Osteocyte (in vitro differentiated cells): Measurements from ENCODE around the gene TRIM27. TPM values are rescaled to one million over a fixed set of nuclear protein-coding genes. Genes with fewer than 3 reads are reported as not detected.
"Not testable (repeated sequence)": the region's sequence is repeated elsewhere in the genome, so short reads cannot be mapped to it uniquely, and the experiment has no call there.

ENCODE experiments used
- DNase-seq: peaks from one replicate; pipeline ENCODE4 v3.0.0; 2021; ENCODE audit warnings: mixed read lengths; ENCODE audit not compliant: unreplicated experiment; ENCODE audit errors: extremely low spot score
- H3K27ac Mint-ChIP-seq: one replicate; pipeline ENCODE4 v1.8.0; 2021; ENCODE audit warnings: mild to moderate bottlenecking, mixed read lengths; ENCODE audit not compliant: unreplicated experiment
- H3K27me3 Mint-ChIP-seq: one replicate; pipeline ENCODE4 v1.8.0; 2021; ENCODE audit warnings: mixed read lengths; ENCODE audit not compliant: unreplicated experiment
- H3K36me3 Mint-ChIP-seq: one replicate; pipeline ENCODE4 v1.8.0; 2021; ENCODE audit warnings: mixed read lengths; ENCODE audit not compliant: unreplicated experiment
- H3K4me1 Mint-ChIP-seq: one replicate; pipeline ENCODE4 v1.8.0; 2021; ENCODE audit warnings: mixed read lengths; ENCODE audit not compliant: unreplicated experiment
- H3K4me3 Mint-ChIP-seq: one replicate; pipeline ENCODE4 v1.8.0; 2021; ENCODE audit warnings: mild to moderate bottlenecking, moderate library complexity, mixed read lengths; ENCODE audit not compliant: unreplicated experiment
- H3K9me3 Mint-ChIP-seq: one replicate; pipeline ENCODE4 v1.8.0; 2021; ENCODE audit warnings: mixed read lengths; ENCODE audit not compliant: unreplicated experiment
- CTCF ChIP-seq: fragments of 200-600 bp; sonication (generic); IDR thresholded peaks from 2 replicates; pipeline ENCODE4 v1.5.0; 2021; ENCODE audit warnings: antibody characterized with exemption, mild to moderate bottlenecking, moderate library complexity
- total RNA-seq: library from RNA; stranded (reverse); gene quantifications from 2 replicates; pipeline ENCODE4 v1.2.1, GENCODE V29; 2021

TRIM27 gene
- total RNA-seq, 1 donor from 2014 or later = 58.3 TPM

DNA sequence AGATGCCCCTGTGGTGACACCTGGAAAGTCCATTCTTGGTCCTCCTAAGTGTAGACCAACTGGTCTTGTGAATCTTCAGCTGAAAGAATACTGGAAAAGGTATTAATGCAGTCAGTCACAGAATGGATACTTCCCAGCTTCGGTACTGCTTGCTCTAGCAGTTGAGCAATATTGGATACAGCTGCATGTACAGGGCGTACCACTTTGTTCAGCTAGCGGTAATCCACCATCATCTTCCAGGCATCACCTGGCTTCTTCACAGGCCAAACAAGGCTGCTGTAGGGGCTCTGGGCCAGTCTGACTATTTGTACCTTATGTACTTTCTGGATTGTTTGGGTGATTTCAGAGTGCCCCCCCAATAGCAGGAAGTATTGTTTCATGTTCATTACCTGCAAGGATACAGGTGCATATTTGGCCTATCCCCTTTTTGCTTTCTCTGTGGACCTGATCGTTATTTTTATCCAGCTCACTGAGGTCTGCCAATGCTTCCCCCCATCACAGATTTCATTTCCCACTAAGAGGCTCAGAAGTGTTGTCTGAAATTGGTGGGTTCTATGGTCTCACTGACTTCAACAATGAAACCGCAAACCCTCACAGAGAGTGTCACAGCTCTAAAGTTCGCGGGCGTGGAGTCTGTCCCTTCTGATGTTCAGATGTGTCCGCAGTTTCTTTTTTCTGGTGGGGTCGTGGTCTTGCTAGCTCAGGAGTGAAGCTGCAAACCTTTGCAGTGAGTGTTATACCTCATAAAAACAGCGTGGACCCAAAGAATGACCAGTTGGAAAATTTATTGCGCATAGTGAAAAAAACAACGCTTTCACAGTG, 52.2 kb downstream of the TRIM27 start:
- H3K27ac Mint-ChIP-seq = no peak overlapping the region
- TF ChIP-seq CTCF = no peak
- H3K27me3 Mint-ChIP-seq = peaks cover 13% of the 10 kb centered on the region
- H3K9me3 Mint-ChIP-seq = no peaks in the 10 kb centered on the region
- DNase-seq = no peak
- no peak overlapping the region for H3K4me3 Mint-ChIP-seq
- peaks cover 8% of the 10 kb centered on the region for H3K4me1 Mint-ChIP-seq
- no peaks in the 10 kb centered on the region for H3K36me3 Mint-ChIP-seq

DNA sequence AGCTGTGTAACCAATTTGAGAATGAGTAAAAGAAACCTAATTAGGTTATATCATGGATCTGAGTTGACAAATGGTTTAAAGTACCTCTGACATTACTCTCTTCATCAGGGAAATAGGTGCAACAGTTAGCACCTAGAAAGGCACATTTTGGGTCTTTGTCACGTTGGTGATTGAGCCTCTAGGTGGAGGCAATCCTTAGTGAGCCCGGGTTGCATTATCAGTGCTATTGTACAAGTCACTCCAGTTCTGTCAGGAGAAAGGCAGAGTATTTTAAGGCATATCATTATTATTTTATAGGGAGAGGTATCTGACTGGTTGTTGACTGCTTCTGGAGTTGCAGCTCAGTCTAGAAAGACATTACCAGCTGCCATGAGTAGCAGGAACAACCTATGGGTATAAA, 54.9 kb downstream of the TRIM27 start:
- Mint-ChIP-seq H3K36me3 (no peaks in the 10 kb centered on the region), H3K9me3 (no peaks in the 10 kb centered on the region), H3K27ac (no peak overlapping the region), H3K4me1 (peaks cover 21% of the 10 kb centered on the region), H3K27me3 (no peaks in the 10 kb centered on the region), H3K4me3 (no peak overlapping the region)
- no peak for TF ChIP-seq CTCF
- no peak for DNase-seq

- Mint-ChIP-seq H3K9me3 (no peaks in the 10 kb centered on the region), H3K36me3 (no peaks in the 10 kb centered on the region), H3K4me3 (peak overlapping the region; percentile 78), H3K27ac (peak overlapping the region; percentile 56), H3K4me1 (peaks cover 28% of the 10 kb centered on the region), H3K27me3 (no peaks in the 10 kb centered on the region)
- TF ChIP-seq CTCF = no peak
- DNase-seq = no peak
Observed at GRCh38 chr6:28867086-28867409, 56.7 kb downstream of the TRIM27 start.

- Mint-ChIP-seq H3K27ac (peak overlapping the region; percentile 7), H3K4me3 (peak overlapping the region; percentile 78), H3K4me1 (peaks cover 28% of the 10 kb centered on the region)
- not testable (repeated sequence) for H3K36me3 Mint-ChIP-seq, H3K27me3 Mint-ChIP-seq, H3K9me3 Mint-ChIP-seq
- peak; percentile 89 for DNase-seq
- TF ChIP-seq CTCF = peak; percentile 9
Observed at GRCh38 chr6:28866205-28867085, 57.3 kb downstream of the TRIM27 start.
